Kidney capillary endothelial cell (primary cell): Measurements from ENCODE around the gene ZBTB17.
"Not testable (repeated sequence)": the region's sequence is repeated elsewhere in the genome, so short reads cannot be mapped to it uniquely, and the experiment has no call there.

ENCODE experiments used
- DNase-seq: peaks from one replicate; pipeline ENCODE4 v3.0.0-alpha.2; 2018; ENCODE audit warnings: low spot score

Gene ZBTB17

GRCh38 chr1:16011936-16012589 is 36.2 kb upstream of the ZBTB17 start:
- no peak for DNase-seq

- DNase-seq, result no peak
Observed at GRCh38 chr1:16010837-16011236, 34.9 kb upstream of the ZBTB17 start.

GRCh38 chr1:16009678-16010077 is 33.8 kb upstream of the ZBTB17 start:
- no peak for DNase-seq

GRCh38 chr1:16009030-16009460 is 33.1 kb upstream of the ZBTB17 start:
- DNase-seq, result peak; percentile 75

- DNase-seq, result no peak
Observed at GRCh38 chr1:16007671-16008341, 31.9 kb upstream of the ZBTB17 start.

GRCh38 chr1:16006552-16007485 is 30.9 kb upstream of the ZBTB17 start:
- DNase-seq, result no peak

- DNase-seq, result no peak
Observed at GRCh38 chr1:16006010-16006409, 30.1 kb upstream of the ZBTB17 start.

- DNase-seq, result no peak
Observed at GRCh38 chr1:16005597-16005996, 29.7 kb upstream of the ZBTB17 start.

- DNase-seq, result not testable (repeated sequence)
Observed at GRCh38 chr1:16001274-16001673, 25.4 kb upstream of the ZBTB17 start.

- DNase-seq, result no peak
Observed at GRCh38 chr1:15998929-15999328, 23.0 kb upstream of the ZBTB17 start.

GRCh38 chr1:15997637-15998280 is 21.9 kb upstream of the ZBTB17 start:
- DNase-seq, result no peak

- no peak for DNase-seq
Observed at GRCh38 chr1:15997076-15997585, 21.2 kb upstream of the ZBTB17 start.

GRCh38 chr1:15994590-15995351 is 18.9 kb upstream of the ZBTB17 start:
- DNase-seq, result peak; percentile 64

GRCh38 chr1:15994081-15994480 is 18.2 kb upstream of the ZBTB17 start:
- no peak for DNase-seq

GRCh38 chr1:15993666-15994065 is 17.8 kb upstream of the ZBTB17 start:
- DNase-seq, result no peak

GRCh38 chr1:15992582-15993500 is 16.9 kb upstream of the ZBTB17 start:
- no peak for DNase-seq

- DNase-seq, result no peak
Observed at GRCh38 chr1:15992187-15992553, 16.3 kb upstream of the ZBTB17 start.

- no peak for DNase-seq
Observed at GRCh38 chr1:15991427-15992186, 15.7 kb upstream of the ZBTB17 start.

GRCh38 chr1:15989776-15990175 is 13.9 kb upstream of the ZBTB17 start:
- no peak for DNase-seq
